ENCODE measurements around the gene HPS6. TPM values are rescaled to one million over a fixed set of nuclear protein-coding genes. Genes with fewer than 3 reads are reported as not detected.

HPS6 gene
- total and polyA plus RNA-seq, 9 of the 15 experiments (the other 6 are each of a cell fraction or from before 2014, with no cell fraction given): 0.45 to 14.0 (median 4.5) TPM

GRCh38 chr10:102055647-102056419 is 9.3 kb upstream of the HPS6 start, which contains the start of gene ARMH3 (continued):
- TF ChIP-seq ATF4 (CRISPR knock-in tag; IDR thresholded peaks at IDR 0.05) (no peak), CXXC5 (CRISPR knock-in tag; IDR thresholded peaks at IDR 0.05) (peak; percentile 90), ZBTB12 (CRISPR knock-in tag; IDR thresholded peaks at IDR 0.05) (no peak), NR2C1 (IDR thresholded peaks at IDR 0.05) (peak; percentile 96), NR2C1 (tag; IDR thresholded peaks at IDR 0.05) (peak; percentile 97), ZNF395 (CRISPR knock-in tag; IDR thresholded peaks at IDR 0.05) (peak; percentile 83), ZNF639 (CRISPR knock-in tag; conservative IDR thresholded peaks at IDR 0.05 in 1 of 2, IDR thresholded peaks at IDR 0.05 in 1 of 2) (peak in 1 of 2 experiments; percentile 93; a peak in 2 of 4 replicates), FOXA3 (CRISPR knock-in tag; conservative IDR thresholded peaks at IDR 0.05 in 1 of 2, IDR thresholded peaks at IDR 0.05 in 1 of 2) (no peak; a peak in 1 of 4 replicates), ZNF282 (CRISPR knock-in tag; IDR thresholded peaks at IDR 0.05) (peak; percentile 56; the same call in 1 of the 2 replicates), ZNF609 (CRISPR knock-in tag; IDR thresholded peaks at IDR 0.05; ENCODE audit: borderline replicate concordance) (0 out of 2 replicates have a peak, but pooled peaks have one; percentile 53), FOSL1 (tag; conservative IDR thresholded peaks at IDR 0.05) (no peak; the same call in 1 of the 2 replicates), ZNF75A (CRISPR knock-in tag; IDR thresholded peaks at IDR 0.05) (no peak), E2F6 (IDR thresholded peaks at IDR 0.05; ENCODE audit: borderline replicate concordance in 1 of 2, extremely low read depth in 1 of 2, insufficient read depth in 1 of 2, insufficient read length in 1 of 2, low read depth in 1 of 2, low read length in 1 of 2, poor library complexity in 1 of 2, severe bottlenecking in 1 of 2) (peak; percentile 7 to 53)

Data from K562 (cell line).